ENCODE results near the gene PSMD13. TPM values are rescaled to one million over a fixed set of nuclear protein-coding genes. Genes with fewer than 3 reads are reported as not detected.

PSMD13 gene
- total and polyA plus RNA-seq, 2 of the 13 experiments (the other 11 are each of a cell fraction or from before 2014, with no cell fraction given) = 83.0 to 117 TPM

DNA sequence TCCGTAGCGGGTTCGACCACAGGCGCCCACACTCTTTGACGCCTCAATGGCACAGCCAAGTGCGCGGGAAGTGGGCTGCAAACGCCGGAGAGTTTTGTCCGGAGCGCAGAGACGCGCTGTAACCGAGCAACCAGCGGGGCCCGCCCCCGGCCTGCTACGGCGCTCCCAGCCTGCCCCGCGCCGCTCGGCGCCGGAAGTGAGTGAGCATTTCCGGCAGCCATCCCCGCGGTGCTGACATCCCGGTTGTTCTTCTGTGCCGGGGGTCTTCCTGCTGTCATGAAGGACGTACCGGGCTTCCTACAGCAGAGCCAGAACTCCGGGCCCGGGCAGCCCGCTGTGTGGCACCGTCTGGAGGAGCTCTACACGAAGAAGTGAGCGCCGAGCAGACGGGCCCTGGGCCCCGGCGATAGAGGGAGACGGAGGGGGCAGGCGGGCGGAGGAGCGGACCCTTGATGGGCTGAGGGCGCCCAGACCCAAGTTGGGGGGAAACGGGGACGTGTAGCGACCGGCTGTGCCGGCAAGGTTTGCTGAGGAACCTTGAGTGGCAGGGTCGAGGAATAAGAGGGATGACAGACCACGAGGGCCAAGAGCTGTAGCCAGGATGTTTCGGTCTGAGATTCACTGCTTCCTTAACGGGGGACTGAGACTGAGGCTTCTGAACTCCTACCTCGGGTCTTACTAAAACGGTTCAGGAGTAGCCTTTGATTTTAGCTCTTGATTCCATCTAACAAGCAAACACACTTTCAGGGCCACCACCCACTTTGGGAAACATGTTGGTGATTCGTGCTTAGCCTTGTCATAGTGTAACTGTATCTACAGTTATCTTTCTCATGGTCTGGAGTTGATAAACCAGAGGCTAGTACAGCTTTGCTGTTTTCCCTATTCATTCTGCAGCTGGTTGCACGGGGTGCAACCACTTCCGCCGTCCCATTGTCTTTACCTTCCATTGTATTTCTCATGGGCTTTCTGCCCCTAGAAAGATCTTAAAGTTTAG lies at the start of gene PSMD13 (continued):
- no peak for TF ChIP-seq SRSF9 (IDR thresholded peaks at IDR 0.05; ENCODE audit: borderline replicate concordance, insufficient read depth, low read depth, low read length, poor library complexity, severe bottlenecking)
- peak; percentile 44; the same call in 1 of the 2 replicates for TF ChIP-seq ZNF766 (CRISPR knock-in tag; IDR thresholded peaks at IDR 0.05; ENCODE audit: borderline replicate concordance)
- peak; percentile 89 for TF ChIP-seq THAP11 (CRISPR knock-in tag; IDR thresholded peaks at IDR 0.05)
- TF ChIP-seq YY1 (IDR thresholded peaks at IDR 0.05; ENCODE audit: insufficient read depth, insufficient replicate concordance, low read depth, low read length) = peak; percentile 83
- no peak for TF ChIP-seq MZF1 (CRISPR knock-in tag; IDR thresholded peaks at IDR 0.05; ENCODE audit: borderline replicate concordance)
- TF ChIP-seq ISL2 (CRISPR knock-in tag; IDR thresholded peaks at IDR 0.05) = peak; percentile 68
- 0 out of 2 replicates have a peak, but pooled peaks have one; percentile 32 for TF ChIP-seq MIXL1 (CRISPR knock-in tag; IDR thresholded peaks at IDR 0.05)
- TF ChIP-seq, protein P1, sequence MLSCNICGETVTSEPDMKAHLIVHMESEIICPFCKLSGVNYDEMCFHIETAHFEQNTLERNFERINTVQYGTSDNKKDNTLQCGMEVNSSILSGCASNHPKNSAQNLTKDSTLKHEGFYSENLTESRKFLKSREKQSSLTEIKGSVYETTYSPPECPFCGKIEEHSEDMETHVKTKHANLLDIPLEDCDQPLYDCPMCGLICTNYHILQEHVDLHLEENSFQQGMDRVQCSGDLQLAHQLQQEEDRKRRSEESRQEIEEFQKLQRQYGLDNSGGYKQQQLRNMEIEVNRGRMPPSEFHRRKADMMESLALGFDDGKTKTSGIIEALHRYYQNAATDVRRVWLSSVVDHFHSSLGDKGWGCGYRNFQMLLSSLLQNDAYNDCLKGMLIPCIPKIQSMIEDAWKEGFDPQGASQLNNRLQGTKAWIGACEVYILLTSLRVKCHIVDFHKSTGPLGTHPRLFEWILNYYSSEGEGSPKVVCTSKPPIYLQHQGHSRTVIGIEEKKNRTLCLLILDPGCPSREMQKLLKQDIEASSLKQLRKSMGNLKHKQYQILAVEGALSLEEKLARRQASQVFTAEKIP (CRISPR knock-in tag; IDR thresholded peaks at IDR 0.05; ENCODE audit: borderline replicate concordance) = no peak
- no peak for TF ChIP-seq ZNF180 (CRISPR knock-in tag; IDR thresholded peaks at IDR 0.05; ENCODE audit: borderline replicate concordance, low read depth)
- peak; percentile 99 for TF ChIP-seq MYPOP (CRISPR knock-in tag; IDR thresholded peaks at IDR 0.05)
- no peak for TF ChIP-seq KAT7 (CRISPR knock-in tag; IDR thresholded peaks at IDR 0.05; ENCODE audit: borderline replicate concordance)
- peak; percentile 67; the same call in 1 of the 2 replicates for TF ChIP-seq ZFP1 (CRISPR knock-in tag; IDR thresholded peaks at IDR 0.05)
- no peak for TF ChIP-seq PAWR (CRISPR knock-in tag; IDR thresholded peaks at IDR 0.05; ENCODE audit: borderline replicate concordance)
- TF ChIP-seq LBX2 (CRISPR knock-in tag; IDR thresholded peaks at IDR 0.05; ENCODE audit: borderline replicate concordance) = no peak
- TF ChIP-seq REL (CRISPR knock-in tag; conservative IDR thresholded peaks at IDR 0.05) = 0 out of 2 replicates have a peak, but pooled peaks have one; percentile 34
- no peak for TF ChIP-seq RFXAP (CRISPR knock-in tag; IDR thresholded peaks at IDR 0.05; ENCODE audit: borderline replicate concordance)
- peak; percentile 98 for TF ChIP-seq GABPB1 (CRISPR knock-in tag; IDR thresholded peaks at IDR 0.05)
- no peak for TF ChIP-seq RERE (CRISPR knock-in tag; IDR thresholded peaks at IDR 0.05; ENCODE audit: low read depth)
- TF ChIP-seq RBM39 (IDR thresholded peaks at IDR 0.05; ENCODE audit: low read depth, low read length, poor library complexity, severe bottlenecking) = no peak

Measured in HepG2 (cell line).